Activated T-helper 1 cell treated with Interleukin-2 at 50 U/mL for 16 hours (primary cell): ENCODE data around the gene PDE6A.

Experiments used
- DNase-seq: peaks from one replicate; pipeline ENCODE4 v3.0.0-alpha.2; 2020; ENCODE audit warnings: low read depth

Gene PDE6A

GRCh38 chr5:149817539-149818060, 127.0 kb downstream of the PDE6A start:
- DNase-seq: no peak

GRCh38 chr5:149816661-149817060, 127.9 kb downstream of the PDE6A start:
- no peak for DNase-seq

GRCh38 chr5:149811453-149811852, 133.1 kb downstream of the PDE6A start:
- no peak for DNase-seq

GRCh38 chr5:149810856-149811255, 133.7 kb downstream of the PDE6A start:
- DNase-seq: no peak

GRCh38 chr5:149809931-149810691, 134.5 kb downstream of the PDE6A start:
- DNase-seq: no peak

- no peak for DNase-seq
Measured at GRCh38 chr5:149808264-149808982, 136.2 kb downstream of the PDE6A start.
